Measurements from ENCODE around the gene KIF12. TPM values are rescaled to one million over a fixed set of nuclear protein-coding genes. Genes with fewer than 3 reads are reported as not detected.

Gene KIF12
- total RNA-seq, 1 donor = not detected

GRCh38 chr9:114061830-114062474 is 37.1 kb downstream of the KIF12 start:
- TF ChIP-seq CTCF (IDR thresholded peaks at IDR 0.05; ENCODE audit: insufficient read depth, low read depth, low read length) = no peak
- DNase-seq (ENCODE audit: low read depth) = no peak

GRCh38 chr9:114061292-114061691 is 37.8 kb downstream of the KIF12 start:
- no peak for DNase-seq (ENCODE audit: low read depth)
- no peak for TF ChIP-seq CTCF (IDR thresholded peaks at IDR 0.05; ENCODE audit: insufficient read depth, low read depth, low read length)
- no peak overlapping the region for H3K4me3 ChIP-seq (ENCODE audit: low read depth, low read length)

More at GRCh38 chr9:114061830-114062474, 37.1 kb downstream of the KIF12 start:
- no peak overlapping the region for H3K4me3 ChIP-seq (ENCODE audit: low read depth, low read length)

GRCh38 chr9:114060711-114061110 is 38.4 kb downstream of the KIF12 start:
- DNase-seq (ENCODE audit: low read depth) = no peak
- H3K4me3 ChIP-seq (ENCODE audit: low read depth, low read length) = no peak overlapping the region
- no peak for TF ChIP-seq CTCF (IDR thresholded peaks at IDR 0.05; ENCODE audit: insufficient read depth, low read depth, low read length)

GRCh38 chr9:114060070-114060469 is 39.0 kb downstream of the KIF12 start:
- H3K4me3 ChIP-seq (ENCODE audit: low read depth, low read length) = no peak overlapping the region
- no peak for DNase-seq (ENCODE audit: low read depth)
- no peak for TF ChIP-seq CTCF (IDR thresholded peaks at IDR 0.05; ENCODE audit: insufficient read depth, low read depth, low read length)

GRCh38 chr9:114059047-114059803 is 39.9 kb downstream of the KIF12 start:
- TF ChIP-seq CTCF (IDR thresholded peaks at IDR 0.05; ENCODE audit: insufficient read depth, low read depth, low read length) = no peak
- no peak overlapping the region for H3K4me3 ChIP-seq (ENCODE audit: low read depth, low read length)
- DNase-seq (ENCODE audit: low read depth) = no peak

- H3K4me3 ChIP-seq (ENCODE audit: low read depth, low read length) = no peak overlapping the region
- TF ChIP-seq CTCF (IDR thresholded peaks at IDR 0.05; ENCODE audit: insufficient read depth, low read depth, low read length) = no peak
- no peak for DNase-seq (ENCODE audit: low read depth)
These were observed 40.4 kb downstream of the KIF12 start for GRCh38 chr9:114058688-114059046.
